Spinal cord (tissue), 10 donors: ENCODE measurements around the gene GBP2. TPM values are rescaled to one million over a fixed set of nuclear protein-coding genes. Genes with fewer than 3 reads are reported as not detected.

ENCODE experiments used
- DNase-seq, 6 donors: peaks; one replicate each; pipeline versions ENCODE4 v3.0.0 to v3.0.0-alpha.2; 2013 to 2015; ENCODE audit warnings: low spot score in 6 of 6, low read depth in 4 of 6
- H3K27ac ChIP-seq: one replicate; pipeline ENCODE4 v1.5.1; 2013; ENCODE audit warnings: low read depth, low read length, control low read depth
- H3K27me3 ChIP-seq: one replicate; pipeline ENCODE4 v1.6.1; 2013; ENCODE audit warnings: low read length; ENCODE audit not compliant: control insufficient read depth, insufficient read depth
- H3K36me3 ChIP-seq: one replicate; pipeline ENCODE4 v1.6.1; 2013; ENCODE audit warnings: low read length; ENCODE audit not compliant: control insufficient read depth, insufficient read depth
- H3K4me1 ChIP-seq: one replicate; pipeline ENCODE4 v1.6.1; 2013; ENCODE audit warnings: low read length; ENCODE audit not compliant: control insufficient read depth, insufficient read depth
- H3K4me3 ChIP-seq: one replicate; pipeline ENCODE4 v1.5.1; 2013; ENCODE audit warnings: low read depth, low read length, control low read depth
- H3K9me3 ChIP-seq: one replicate; pipeline ENCODE4 v1.6.1; 2013; ENCODE audit warnings: low read length; ENCODE audit not compliant: control insufficient read depth, insufficient read depth
- WGBS: methylation state at CpG from one replicate; pipeline ENCODE4 v1.1.5; 2013; ENCODE audit warnings: missing lambda C conversion rate; ENCODE audit not compliant: insufficient coverage; 5-methylcytosine and 5-hydroxymethylcytosine counted together
- polyA plus RNA-seq, 2 donors: library from polyadenylated mRNA; unstranded; fragments of 120-200 nt; gene quantifications; one replicate each; pipeline ENCODE4 v1.2.1, GENCODE V29; 2013; ENCODE audit not compliant: insufficient read length in 2 of 2
- total RNA-seq, 2 donors: library from RNA; depleted of rRNA in 1 of 2; stranded (reverse); fragments of 120-200 nt in 1 of 2; fragments of >200 nt in 1 of 2; gene quantifications; one replicate each; pipeline versions ENCODE4 v1.2.3 to v1.2.4, GENCODE V29; 2013 to 2014
- donor health status: healthy.

GBP2 gene
- total and polyA plus RNA-seq, 4 donors: 0.46 to 4.3 (median 1.4) TPM

- H3K36me3 ChIP-seq: no peaks in the 10 kb centered on the region
- no peaks in the 10 kb centered on the region for H3K9me3 ChIP-seq
- WGBS: 50% methylated on average over 1 of the region's 1 CpG
- H3K27me3 ChIP-seq: no peaks in the 10 kb centered on the region
- H3K4me1 ChIP-seq: no peaks in the 10 kb centered on the region
- DNase-seq: no peak
- no peak overlapping the region for H3K27ac ChIP-seq
- no peak overlapping the region for H3K4me3 ChIP-seq
Measured at GRCh38 chr1:89070509-89070908, 55.4 kb downstream of the GBP2 start.

GRCh38 chr1:89069951-89070350 lies 56.0 kb downstream of the GBP2 start:
- no peaks in the 10 kb centered on the region for H3K4me1 ChIP-seq
- H3K4me3 ChIP-seq: no peak overlapping the region
- H3K9me3 ChIP-seq: no peaks in the 10 kb centered on the region
- DNase-seq: no peak
- no CpG with 5 or more reads among the region's 2 CpGs for WGBS
- no peaks in the 10 kb centered on the region for H3K36me3 ChIP-seq
- no peaks in the 10 kb centered on the region for H3K27me3 ChIP-seq
- H3K27ac ChIP-seq: no peak overlapping the region

- H3K27ac ChIP-seq: no peak overlapping the region
- no peak for DNase-seq
- H3K36me3 ChIP-seq: no peaks in the 10 kb centered on the region
- H3K4me1 ChIP-seq: no peaks in the 10 kb centered on the region
- H3K9me3 ChIP-seq: no peaks in the 10 kb centered on the region
- no peak overlapping the region for H3K4me3 ChIP-seq
- H3K27me3 ChIP-seq: no peaks in the 10 kb centered on the region
Measured at GRCh38 chr1:89068291-89068690, 57.6 kb downstream of the GBP2 start.

GRCh38 chr1:89065079-89065868 lies 60.6 kb downstream of the GBP2 start, which contains the start of gene GBP1:
TSS of gene GBP1 (minus strand) at chr1:89065208. CDS start at chr1:89063234, 1,974 bp downstream.
- no peak for DNase-seq
- Histone ChIP-seq H3K4me3 (peak within 1 kb of the TSS; percentile 31), H3K4me1 (no peaks in the 10 kb centered on the region)

GRCh38 chr1:89064632-89065031 lies 61.3 kb downstream of the GBP2 start:
- Histone ChIP-seq H3K27ac (peak overlapping the region; percentile 61), H3K36me3 (no peaks in the 10 kb centered on the region), H3K27me3 (no peaks in the 10 kb centered on the region), H3K4me3 (peak overlapping the region; percentile 31), H3K4me1 (no peaks in the 10 kb centered on the region), H3K9me3 (no peaks in the 10 kb centered on the region)
- 36% methylated on average over 2 of the region's 4 CpGs for WGBS
- DNase-seq: no peak

More at GRCh38 chr1:89065079-89065868, 60.6 kb downstream of the GBP2 start, which contains the start of gene GBP1:
- Histone ChIP-seq H3K27ac (peak within 1 kb of the TSS; percentile 61), H3K27me3 (no peaks in the 10 kb centered on the region), H3K9me3 (no peaks in the 10 kb centered on the region), H3K36me3 (no peaks in the 10 kb centered on the region)
- no CpG with 5 or more reads among the region's 4 CpGs for WGBS

GRCh38 chr1:89063094-89063493 lies 62.8 kb downstream of the GBP2 start:
- WGBS: 100% methylated on average over 2 of the region's 3 CpGs
- no peak overlapping the region for H3K4me3 ChIP-seq

GRCh38 chr1:89060091-89060490 lies 65.8 kb downstream of the GBP2 start:
- H3K4me3 ChIP-seq: no peak overlapping the region
- DNase-seq: no peak
- no peaks in the 10 kb centered on the region for H3K27me3 ChIP-seq
- H3K36me3 ChIP-seq: no peaks in the 10 kb centered on the region
- WGBS: 100% methylated on average over 2 of the region's 5 CpGs
- no peaks in the 10 kb centered on the region for H3K4me1 ChIP-seq
- H3K9me3 ChIP-seq: no peaks in the 10 kb centered on the region
- no peak overlapping the region for H3K27ac ChIP-seq

More at GRCh38 chr1:89063094-89063493, 62.8 kb downstream of the GBP2 start:
- Histone ChIP-seq H3K27me3 (no peaks in the 10 kb centered on the region), H3K9me3 (no peaks in the 10 kb centered on the region), H3K4me1 (no peaks in the 10 kb centered on the region), H3K27ac (no peak overlapping the region), H3K36me3 (no peaks in the 10 kb centered on the region)
- DNase-seq: no peak

Other genes starting within 250 kb of the GBP2 start
- gene GTF2B, start 234.5 kb downstream of the GBP2 start, total RNA-seq: 10 to 100 TPM; 54.7 to 63.7 TPM
- 10 to 100 TPM; 34.1 to 35.1 TPM for gene GTF2B, start 234.5 kb downstream of the GBP2 start, polyA plus RNA-seq
- gene KYAT3, start 133.5 kb downstream of the GBP2 start, total RNA-seq: 10 to 100 TPM; 17.0 to 26.5 TPM
- gene KYAT3, start 133.5 kb downstream of the GBP2 start, polyA plus RNA-seq: 10 to 100 TPM; 27.5 to 29.0 TPM
- gene RBMXL1, start 133.5 kb downstream of the GBP2 start, total RNA-seq: 10 to 100 TPM; 20.5 to 25.6 TPM
- gene RBMXL1, start 133.5 kb downstream of the GBP2 start, polyA plus RNA-seq: 10 to 100 TPM; 19.0 to 27.8 TPM
- gene GBP3, start 103.2 kb downstream of the GBP2 start, total RNA-seq: 1 to 10 TPM; 5.8 to 7.9 TPM
- 1 to 10 TPM; 1.6 to 3.1 TPM for gene GBP3, start 103.2 kb downstream of the GBP2 start, polyA plus RNA-seq
- 10 to 100 TPM; 10.3 to 15.2 TPM for gene GBP1, start 60.9 kb downstream of the GBP2 start, total RNA-seq
- gene GBP1, start 60.9 kb downstream of the GBP2 start, polyA plus RNA-seq: 1 to 10 TPM; 1.0 to 2.2 TPM
- gene GBP7, start 49.9 kb upstream of the GBP2 start, total RNA-seq: not detected
- under 1 TPM; 0.14 to 0.16 TPM for gene GBP7, start 49.9 kb upstream of the GBP2 start, polyA plus RNA-seq
- gene GBP4, start 72.8 kb upstream of the GBP2 start, total RNA-seq: 1 to 10 TPM; 2.7 to 3.3 TPM
- 1 to 10 TPM; 1.9 to 2.2 TPM for gene GBP4, start 72.8 kb upstream of the GBP2 start, polyA plus RNA-seq
- gene GBP5, start 146.7 kb upstream of the GBP2 start, total RNA-seq: under 1 TPM; 0.33 to 0.50 TPM
- under 1 TPM; 0.20 to 0.33 TPM for gene GBP5, start 146.7 kb upstream of the GBP2 start, polyA plus RNA-seq
- under 1 TPM; 0.22 to 0.50 TPM for gene GBP6, start 237.9 kb upstream of the GBP2 start, total RNA-seq
- under 1 TPM; 0.23 to 0.35 TPM for gene GBP6, start 237.9 kb upstream of the GBP2 start, polyA plus RNA-seq